H9 (cell line): ENCODE measurements around the gene BCAP29. TPM values are rescaled to one million over a fixed set of nuclear protein-coding genes. Genes with fewer than 3 reads are reported as not detected.

ENCODE experiments used
- DNase-seq: peaks from one replicate; pipeline ENCODE4 v3.0.0-alpha.2; 2017
- H2AFZ ChIP-seq: one replicate; pipeline ENCODE4 v1.6.1; 2013; ENCODE audit warnings: mild to moderate bottlenecking, low read length, control low read depth, moderate library complexity
- H2AK5ac ChIP-seq: 2 replicates; pipeline ENCODE4 v1.6.1; 2013; ENCODE audit warnings: low read length, control low read depth, mixed read lengths; ENCODE audit not compliant: insufficient read length
- H2BK120ac ChIP-seq: one replicate; pipeline ENCODE4 v1.6.1; 2013; ENCODE audit warnings: low read depth, mild to moderate bottlenecking, low read length, control low read depth, inconsistent platforms; ENCODE audit not compliant: poor library complexity, severe bottlenecking
- H2BK12ac ChIP-seq: 2 replicates; pipeline ENCODE4 v1.6.1; 2013; ENCODE audit warnings: low read length, control low read depth, mixed read lengths, low read depth; ENCODE audit not compliant: insufficient read length
- H2BK15ac ChIP-seq: 2 replicates; pipeline ENCODE4 v1.6.1; 2013; ENCODE audit warnings: low read depth, low read length, control low read depth
- H2BK20ac ChIP-seq: one replicate; pipeline ENCODE4 v1.6.1; 2013; ENCODE audit warnings: low read depth, mild to moderate bottlenecking, low read length, control low read depth, inconsistent platforms; ENCODE audit not compliant: poor library complexity, severe bottlenecking
- H2BK5ac ChIP-seq: 2 replicates; pipeline ENCODE4 v1.6.1; 2013; ENCODE audit warnings: low read length, control low read depth, mixed read lengths; ENCODE audit not compliant: insufficient read length
- H3K14ac ChIP-seq: 2 replicates; pipeline ENCODE4 v1.6.1; 2013; ENCODE audit warnings: low read length, control low read depth; ENCODE audit not compliant: insufficient read depth
- H3K18ac ChIP-seq: 2 replicates; pipeline ENCODE4 v1.6.1; 2013; ENCODE audit warnings: low read depth, mild to moderate bottlenecking, mixed read lengths, low read length, control low read depth; ENCODE audit not compliant: insufficient read length
- H3K23ac ChIP-seq: 2 replicates; pipeline ENCODE4 v1.6.1; 2013; ENCODE audit warnings: low read length, control low read depth, mixed read lengths, low read depth; ENCODE audit not compliant: insufficient read length
- H3K23me2 ChIP-seq: 2 replicates; pipeline ENCODE4 v1.6.1; 2013; ENCODE audit warnings: low read depth, mild to moderate bottlenecking, mixed read lengths, low read length, control low read depth; ENCODE audit not compliant: insufficient read length, poor library complexity, severe bottlenecking
- H3K27ac ChIP-seq: 2 replicates; pipeline ENCODE4 v1.5.1; 2013; ENCODE audit warnings: low read length, control low read depth, mixed read lengths, low read depth; ENCODE audit not compliant: insufficient read length
- H3K27me3 ChIP-seq: 2 replicates; pipeline ENCODE4 v1.6.1; 2013; ENCODE audit warnings: low read length, control low read depth, inconsistent platforms; ENCODE audit not compliant: insufficient read depth
- H3K4ac ChIP-seq: 2 replicates; pipeline ENCODE4 v1.6.1; 2013; ENCODE audit warnings: low read depth, mild to moderate bottlenecking, control low read depth, inconsistent platforms, low read length, moderate library complexity
- H3K4me1 ChIP-seq: 2 replicates; pipeline ENCODE4 v1.6.1; 2013; ENCODE audit warnings: low read length, control low read depth, inconsistent platforms; ENCODE audit not compliant: insufficient read depth
- H3K4me2 ChIP-seq: 2 replicates; pipeline ENCODE4 v1.6.1; 2013; ENCODE audit warnings: low read length, control low read depth, mixed read lengths; ENCODE audit not compliant: insufficient read length, insufficient read depth
- H3K56ac ChIP-seq: 2 replicates; pipeline ENCODE4 v1.6.1; 2013; ENCODE audit warnings: low read depth, mild to moderate bottlenecking, mixed read lengths, low read length, control low read depth; ENCODE audit not compliant: insufficient read length
- H3K79me1 ChIP-seq: 2 replicates; pipeline ENCODE4 v1.6.1; 2013; ENCODE audit warnings: low read depth, mild to moderate bottlenecking, moderate library complexity, low read length, control low read depth, inconsistent platforms; ENCODE audit not compliant: insufficient read depth, poor library complexity, severe bottlenecking
- H3K79me2 ChIP-seq: 2 replicates; pipeline ENCODE4 v1.6.1; 2013; ENCODE audit warnings: low read length, control low read depth, inconsistent platforms; ENCODE audit not compliant: insufficient read depth
- H3K9ac ChIP-seq: 2 replicates; pipeline ENCODE4 v1.6.1; 2013; ENCODE audit warnings: low read length, control low read depth, mixed read lengths; ENCODE audit not compliant: insufficient read length; ENCODE audit errors: extremely low read depth
- H3K9me3 ChIP-seq: one replicate; pipeline ENCODE4 v1.6.1; 2013; ENCODE audit warnings: low read depth, low read length, inconsistent platforms; ENCODE audit not compliant: control insufficient read depth
- H3T11ph ChIP-seq: one replicate; pipeline ENCODE4 v1.6.1; 2013; ENCODE audit warnings: mild to moderate bottlenecking, low read length, control low read depth, inconsistent platforms
- H4K20me1 ChIP-seq: one replicate; pipeline ENCODE4 v1.6.1; 2013; ENCODE audit not compliant: control insufficient read depth, insufficient read length, insufficient read depth
- H4K5ac ChIP-seq: 2 replicates; pipeline ENCODE4 v1.6.1; 2013; ENCODE audit warnings: low read depth, mild to moderate bottlenecking, mixed read lengths, low read length, control low read depth; ENCODE audit not compliant: insufficient read length
- H4K8ac ChIP-seq: replicated peaks from 2 replicates; pipeline ENCODE4 v1.6.1; 2013; ENCODE audit warnings: low read length, control low read depth, mixed read lengths, low read depth; ENCODE audit not compliant: insufficient read length
- H4K91ac ChIP-seq: 2 replicates; pipeline ENCODE4 v1.6.1; 2013; ENCODE audit warnings: low read depth, mild to moderate bottlenecking, moderate library complexity, mixed read lengths, low read length, control low read depth; ENCODE audit not compliant: insufficient read length
- H3K27ac Mint-ChIP-seq, 3 experiments: 2 replicates in 2 of 3; 3 replicates in 1 of 3; pipeline ENCODE4 v1.8.0; 2020 to 2021; ENCODE audit warnings: mixed read lengths in 3 of 3, mild to moderate bottlenecking in 1 of 3, moderate library complexity in 1 of 3
- H3K27me3 Mint-ChIP-seq: 2 replicates; pipeline ENCODE4 v1.8.0; 2021; ENCODE audit warnings: low read depth, mild to moderate bottlenecking, moderate library complexity, mixed read lengths
- H3K36me3 Mint-ChIP-seq, 3 experiments: 2 replicates in 2 of 3; 3 replicates in 1 of 3; pipeline ENCODE4 v1.8.0; 2020 to 2021; ENCODE audit warnings: low read depth in 3 of 3, mixed read lengths in 3 of 3; ENCODE audit not compliant: insufficient read depth in 1 of 3
- H3K4me1 Mint-ChIP-seq, 2 experiments: 2 replicates each; pipeline ENCODE4 v1.8.0; 2020; ENCODE audit warnings: mixed read lengths in 2 of 2
- H3K4me3 Mint-ChIP-seq, 2 experiments: 2 replicates in 1 of 2; 3 replicates in 1 of 2; pipeline ENCODE4 v1.8.0; 2020 to 2021; ENCODE audit warnings: mild to moderate bottlenecking in 2 of 2, mixed read lengths in 2 of 2, moderate library complexity in 1 of 2
- H3K9me3 Mint-ChIP-seq, 2 experiments: 2 replicates in 1 of 2; 3 replicates in 1 of 2; pipeline ENCODE4 v1.8.0; 2020; ENCODE audit warnings: mild to moderate bottlenecking in 2 of 2, mixed read lengths in 2 of 2, moderate library complexity in 1 of 2
- total RNA-seq: library from RNA; stranded (reverse); gene quantifications from 2 replicates; pipeline ENCODE4 v1.2.1, GENCODE V29; 2021
- TF ChIP-seq, protein P1 (sequence below): fragments of 200-600 bp; sonication (generic); conservative IDR thresholded peaks from 3 replicates; pipeline ENCODE4 v1.8.0; 2021; ENCODE audit warnings: antibody characterized with exemption, mild to moderate bottlenecking

Gene BCAP29
- total RNA-seq, 1 experiment from 2014 or later = 30.6 TPM

DNA sequence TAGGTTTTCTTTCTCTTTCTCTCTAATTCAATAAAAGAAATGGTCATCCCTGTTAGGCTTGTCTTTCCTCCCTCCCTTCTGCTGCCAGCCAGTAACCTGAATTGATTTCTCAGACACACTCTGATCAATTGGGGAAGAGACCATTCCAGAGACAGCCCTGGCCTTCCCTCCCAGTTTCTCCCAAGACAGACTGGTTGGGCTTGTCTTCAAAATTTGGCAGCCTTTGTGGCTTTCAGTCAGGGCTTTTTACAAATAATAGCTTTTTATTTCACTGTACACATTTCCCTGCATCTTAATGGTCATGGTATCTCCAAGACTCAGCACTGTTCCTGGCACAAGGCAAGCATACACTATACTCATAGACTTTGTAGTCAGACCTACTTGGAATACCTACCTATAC lies 33.9 kb downstream of the BCAP29 start:
- no peaks in the 10 kb centered on the region for H3K79me2 ChIP-seq
- no peak overlapping the region for H4K5ac ChIP-seq
- no peak overlapping the region for H3K14ac ChIP-seq
- no peak overlapping the region for H2BK12ac ChIP-seq
- H3K4ac ChIP-seq = no peak overlapping the region
- H3K27ac ChIP-seq = no peak overlapping the region
- Mint-ChIP-seq H3K9me3 (no peaks in the 10 kb centered on the region), H3K4me3 (no peak overlapping the region), H3K36me3 (peaks cover 0 to 5% (median 4%) of the 10 kb centered on the region in 3 experiments; a peak in 2 of 7 replicates), H3K4me1 (no peaks in the 10 kb centered on the region), H3K27ac (no peak overlapping the region), H3K27me3 (no peaks in the 10 kb centered on the region)
- H2AK5ac ChIP-seq = no peak overlapping the region
- no peaks in the 10 kb centered on the region for H3K79me1 ChIP-seq
- H2AFZ ChIP-seq = no peak overlapping the region
- no peaks in the 10 kb centered on the region for H4K20me1 ChIP-seq
- H4K8ac ChIP-seq = no peak overlapping the region
- no peaks in the 10 kb centered on the region for H3K4me1 ChIP-seq
- H2BK5ac ChIP-seq = no peak overlapping the region
- no peak for DNase-seq
- no peaks in the 10 kb centered on the region for H3K9me3 ChIP-seq
- H3K18ac ChIP-seq = no peak overlapping the region
- no peak overlapping the region for H3K9ac ChIP-seq
- H3K23ac ChIP-seq = no peak overlapping the region
- no peak overlapping the region for H3K56ac ChIP-seq
- no peaks in the 10 kb centered on the region for H3K23me2 ChIP-seq
- H3K27me3 ChIP-seq = no peaks in the 10 kb centered on the region
- no peak overlapping the region for H2BK120ac ChIP-seq
- no peak overlapping the region for H4K91ac ChIP-seq
- no peak overlapping the region for H2BK20ac ChIP-seq
- no peak overlapping the region for H3K4me2 ChIP-seq
- H3T11ph ChIP-seq = no peak overlapping the region
- H2BK15ac ChIP-seq = no peak overlapping the region
- TF ChIP-seq, protein P1, sequence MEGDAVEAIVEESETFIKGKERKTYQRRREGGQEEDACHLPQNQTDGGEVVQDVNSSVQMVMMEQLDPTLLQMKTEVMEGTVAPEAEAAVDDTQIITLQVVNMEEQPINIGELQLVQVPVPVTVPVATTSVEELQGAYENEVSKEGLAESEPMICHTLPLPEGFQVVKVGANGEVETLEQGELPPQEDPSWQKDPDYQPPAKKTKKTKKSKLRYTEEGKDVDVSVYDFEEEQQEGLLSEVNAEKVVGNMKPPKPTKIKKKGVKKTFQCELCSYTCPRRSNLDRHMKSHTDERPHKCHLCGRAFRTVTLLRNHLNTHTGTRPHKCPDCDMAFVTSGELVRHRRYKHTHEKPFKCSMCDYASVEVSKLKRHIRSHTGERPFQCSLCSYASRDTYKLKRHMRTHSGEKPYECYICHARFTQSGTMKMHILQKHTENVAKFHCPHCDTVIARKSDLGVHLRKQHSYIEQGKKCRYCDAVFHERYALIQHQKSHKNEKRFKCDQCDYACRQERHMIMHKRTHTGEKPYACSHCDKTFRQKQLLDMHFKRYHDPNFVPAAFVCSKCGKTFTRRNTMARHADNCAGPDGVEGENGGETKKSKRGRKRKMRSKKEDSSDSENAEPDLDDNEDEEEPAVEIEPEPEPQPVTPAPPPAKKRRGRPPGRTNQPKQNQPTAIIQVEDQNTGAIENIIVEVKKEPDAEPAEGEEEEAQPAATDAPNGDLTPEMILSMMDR = no peak
